K562 (cell line): Measurements from ENCODE around the gene ANKLE2. TPM values are rescaled to one million over a fixed set of nuclear protein-coding genes. Genes with fewer than 3 reads are reported as not detected.

Experiments
- CREB1 ChIP-seq, 2 experiments: sonication (generic) in 1 of 2; formaldehyde crosslinking in 1 of 2; IDR thresholded peaks; 2 replicates each; pipeline versions ENCODE4 v1.6.1 to v1.8.0; 2012 to 2022; ENCODE audit warnings: inconsistent platforms in 1 of 2, mild to moderate bottlenecking in 1 of 2, missing genetic modification reagents in 1 of 2, moderate library complexity in 1 of 2
- ERF ChIP-seq: fragments of 450-650 bp; formaldehyde crosslinking; IDR thresholded peaks from 2 replicates; pipeline ENCODE4 v1.4.0; 2020; ENCODE audit warnings: mild to moderate bottlenecking, mixed read lengths
- IRF2 ChIP-seq: sonication (generic); formaldehyde crosslinking; IDR thresholded peaks from 2 replicates; pipeline ENCODE4 v1.8.1; 2022; ENCODE audit warnings: mild to moderate bottlenecking, missing genetic modification reagents
- JUND ChIP-seq, 2 experiments: IDR thresholded peaks; 2 replicates in 1 of 2; 3 replicates in 1 of 2; pipeline ENCODE4 v1.6.1; 2011; ENCODE audit warnings: borderline replicate concordance in 2 of 2, low read depth in 2 of 2, low read length in 2 of 2, improper control_type of control experiment in 1 of 2, missing biosample characterization in 1 of 2, missing genetic modification characterization in 1 of 2, missing genetic modification reagents in 1 of 2
- KAT7 ChIP-seq: sonication (generic); formaldehyde crosslinking; IDR thresholded peaks from 2 replicates; pipeline ENCODE4 v1.8.0; 2022; ENCODE audit warnings: missing genetic modification reagents, mild to moderate bottlenecking, borderline replicate concordance
- MAFF ChIP-seq: IDR thresholded peaks from 2 replicates; pipeline ENCODE4 v1.6.1; 2012; ENCODE audit warnings: low read length, improper control_type of control experiment
- NR1H2 ChIP-seq: sonication (generic); formaldehyde crosslinking; IDR thresholded peaks from 2 replicates; pipeline ENCODE4 v1.4.0; 2020; ENCODE audit warnings: mild to moderate bottlenecking, missing genetic modification reagents
- SP1 ChIP-seq: sonication (generic); formaldehyde crosslinking; IDR thresholded peaks from 2 replicates; pipeline ENCODE4 v1.8.1; 2022; ENCODE audit warnings: mild to moderate bottlenecking, missing genetic modification reagents
- ZC3H4 ChIP-seq: sonication (generic); formaldehyde crosslinking; IDR thresholded peaks from 2 replicates; pipeline ENCODE4 v1.9.0; 2021; ENCODE audit warnings: missing genetic modification reagents, borderline replicate concordance
- polyA plus RNA-seq, 8 experiments: library from polyadenylated mRNA; depleted of rRNA in 4 of 8; stranded (reverse) in 5 of 8; unstranded in 3 of 8; fragments of >200 nt; fragmentation: Nextera tagmentation in 2 of 8; fragmentation: Illumina TruSeq in 1 of 8; extraction: Ambion mirVana in 2 of 8; extraction: Trizol in 1 of 8; gene quantifications; 2 replicates each; pipeline versions ENCODE4 v1.2.1 to v1.2.3, GENCODE V29; 2011 to 2014; ENCODE audit warnings: inconsistent platforms in 1 of 8, missing spikeins in 1 of 8
- total RNA-seq, 7 experiments: library from RNA; depleted of rRNA in 6 of 7; stranded (reverse); fragments of >200 nt in 6 of 7; fragmentation: Illumina TruSeq in 2 of 7; extraction: Trizol in 2 of 7; gene quantifications; 2 replicates each; pipeline versions ENCODE4 v1.2.1 to v1.2.3, GENCODE V29; 2011 to 2021; ENCODE audit warnings: low replicate concordance in 1 of 7
- TF ChIP-seq, protein P1 (sequence below): fragments of 450-650 bp; IDR thresholded peaks from 2 replicates; pipeline ENCODE4 v1.6.1; 2014; ENCODE audit warnings: low read depth, mild to moderate bottlenecking, moderate library complexity, borderline replicate concordance
- TF ChIP-seq, protein P2 (sequence below): fragments of 200-800 bp; sonication (Bioruptor generic); IDR thresholded peaks from 2 replicates; pipeline ENCODE4 v1.6.1; 2017; ENCODE audit warnings: missing genetic modification characterization, missing compliant biosample characterization
- TF ChIP-seq, protein P3 (sequence below): fragments of 450-650 bp; formaldehyde crosslinking; IDR thresholded peaks from 2 replicates; pipeline ENCODE4 v1.4.0; 2020; ENCODE audit warnings: mild to moderate bottlenecking, moderate library complexity
- TF ChIP-seq, protein P4 (sequence below): fragments of 250-450 bp; sonication (Bioruptor Pico); IDR thresholded peaks from 2 replicates; pipeline ENCODE4 v1.4.0; 2020; ENCODE audit warnings: mild to moderate bottlenecking
- TF ChIP-seq, protein P5 (sequence below), 2 experiments: fragments of 450-650 bp in 1 of 2; sonication (generic) in 1 of 2; formaldehyde crosslinking in 1 of 2; IDR thresholded peaks in 1 of 2; conservative IDR thresholded peaks in 1 of 2; 2 replicates each; pipeline versions ENCODE4 v1.6.1 to v1.8.1; 2016 to 2023; ENCODE audit warnings: mild to moderate bottlenecking in 2 of 2, moderate library complexity in 2 of 2, inconsistent platforms in 1 of 2, missing genetic modification reagents in 1 of 2
- TF ChIP-seq, protein P6 (sequence below): sonication (generic); formaldehyde crosslinking; IDR thresholded peaks from 2 replicates; pipeline ENCODE4 v1.8.1; 2023; ENCODE audit warnings: mild to moderate bottlenecking, missing genetic modification reagents
- TF ChIP-seq, protein P7 (sequence below): fragments of 250-450 bp; sonication (Bioruptor Pico); IDR thresholded peaks from 2 replicates; pipeline ENCODE4 v1.6.1; 2021; ENCODE audit warnings: mild to moderate bottlenecking

Gene ANKLE2
- total and polyA plus RNA-seq, 9 of the 15 experiments (the other 6 are each of a cell fraction or from before 2014, with no cell fraction given), result 3.2 to 57.7 (median 45.6) TPM

DNA sequence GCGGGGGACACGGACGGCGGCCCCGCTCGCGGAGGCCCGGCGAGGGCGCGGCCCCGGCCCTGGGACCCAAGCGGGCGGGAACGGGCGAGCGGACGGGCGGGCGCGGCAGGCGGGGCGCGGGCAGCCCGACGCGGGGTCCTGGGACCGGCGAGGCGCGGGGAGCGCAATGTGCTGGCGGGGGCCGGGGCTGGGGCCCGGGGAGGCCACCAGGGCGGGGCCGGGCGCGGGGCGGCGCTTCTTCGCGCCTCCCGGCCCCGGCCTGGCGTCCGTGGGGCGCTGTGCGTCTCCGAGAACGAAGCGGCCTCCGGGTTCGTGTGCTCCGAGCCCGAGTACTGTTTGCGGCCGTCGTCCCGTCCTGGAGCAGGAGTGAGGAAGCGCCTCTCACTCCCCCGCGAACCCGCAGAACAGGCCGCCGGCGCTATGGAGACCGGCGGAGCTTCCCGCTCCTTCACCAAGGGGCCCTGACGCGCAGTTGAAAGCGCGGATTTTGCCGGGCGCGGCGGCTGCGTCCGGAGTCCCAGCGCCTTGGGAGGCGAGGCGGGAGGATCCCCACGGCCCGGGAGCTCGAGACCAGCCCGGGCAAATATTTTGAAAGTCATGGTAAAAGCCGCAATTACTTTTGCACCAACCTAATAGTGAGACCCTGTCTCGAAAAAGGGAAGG, 420 bp upstream of the ANKLE2 start (continued):
- TF ChIP-seq, protein P1, sequence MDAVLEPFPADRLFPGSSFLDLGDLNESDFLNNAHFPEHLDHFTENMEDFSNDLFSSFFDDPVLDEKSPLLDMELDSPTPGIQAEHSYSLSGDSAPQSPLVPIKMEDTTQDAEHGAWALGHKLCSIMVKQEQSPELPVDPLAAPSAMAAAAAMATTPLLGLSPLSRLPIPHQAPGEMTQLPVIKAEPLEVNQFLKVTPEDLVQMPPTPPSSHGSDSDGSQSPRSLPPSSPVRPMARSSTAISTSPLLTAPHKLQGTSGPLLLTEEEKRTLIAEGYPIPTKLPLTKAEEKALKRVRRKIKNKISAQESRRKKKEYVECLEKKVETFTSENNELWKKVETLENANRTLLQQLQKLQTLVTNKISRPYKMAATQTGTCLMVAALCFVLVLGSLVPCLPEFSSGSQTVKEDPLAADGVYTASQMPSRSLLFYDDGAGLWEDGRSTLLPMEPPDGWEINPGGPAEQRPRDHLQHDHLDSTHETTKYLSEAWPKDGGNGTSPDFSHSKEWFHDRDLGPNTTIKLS, result peak; percentile 23; the same call in 1 of the 2 replicates
- TF ChIP-seq MAFF (no peak), NR1H2 (CRISPR knock-in tag) (no peak), CREB1 (IDR thresholded peaks at IDR 0.05) (peak; percentile 2), CREB1 (CRISPR knock-in tag; IDR thresholded peaks at IDR 0.05) (no peak), SP1 (CRISPR knock-in tag) (peak; percentile 78), IRF2 (CRISPR knock-in tag) (no peak), ZC3H4 (CRISPR knock-in tag) (no peak), ERF (CRISPR knock-in tag) (no peak), JUND (IDR thresholded peaks at IDR 0.05; ENCODE audit: borderline replicate concordance, low read depth, low read length) (0 out of 2 replicates have a peak, but pooled peaks have one; percentile 12), JUND (tag; IDR thresholded peaks at IDR 0.05; ENCODE audit: borderline replicate concordance, low read depth, low read length) (peak; percentile 12; the same call in 1 of the 3 replicates), KAT7 (CRISPR knock-in tag) (peak; percentile 75; the same call in 1 of the 2 replicates)
- TF ChIP-seq, protein P2, sequence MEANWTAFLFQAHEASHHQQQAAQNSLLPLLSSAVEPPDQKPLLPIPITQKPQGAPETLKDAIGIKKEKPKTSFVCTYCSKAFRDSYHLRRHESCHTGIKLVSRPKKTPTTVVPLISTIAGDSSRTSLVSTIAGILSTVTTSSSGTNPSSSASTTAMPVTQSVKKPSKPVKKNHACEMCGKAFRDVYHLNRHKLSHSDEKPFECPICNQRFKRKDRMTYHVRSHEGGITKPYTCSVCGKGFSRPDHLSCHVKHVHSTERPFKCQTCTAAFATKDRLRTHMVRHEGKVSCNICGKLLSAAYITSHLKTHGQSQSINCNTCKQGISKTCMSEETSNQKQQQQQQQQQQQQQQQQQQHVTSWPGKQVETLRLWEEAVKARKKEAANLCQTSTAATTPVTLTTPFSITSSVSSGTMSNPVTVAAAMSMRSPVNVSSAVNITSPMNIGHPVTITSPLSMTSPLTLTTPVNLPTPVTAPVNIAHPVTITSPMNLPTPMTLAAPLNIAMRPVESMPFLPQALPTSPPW (CRISPR knock-in tag), result peak; percentile 93
- TF ChIP-seq, protein P3, sequence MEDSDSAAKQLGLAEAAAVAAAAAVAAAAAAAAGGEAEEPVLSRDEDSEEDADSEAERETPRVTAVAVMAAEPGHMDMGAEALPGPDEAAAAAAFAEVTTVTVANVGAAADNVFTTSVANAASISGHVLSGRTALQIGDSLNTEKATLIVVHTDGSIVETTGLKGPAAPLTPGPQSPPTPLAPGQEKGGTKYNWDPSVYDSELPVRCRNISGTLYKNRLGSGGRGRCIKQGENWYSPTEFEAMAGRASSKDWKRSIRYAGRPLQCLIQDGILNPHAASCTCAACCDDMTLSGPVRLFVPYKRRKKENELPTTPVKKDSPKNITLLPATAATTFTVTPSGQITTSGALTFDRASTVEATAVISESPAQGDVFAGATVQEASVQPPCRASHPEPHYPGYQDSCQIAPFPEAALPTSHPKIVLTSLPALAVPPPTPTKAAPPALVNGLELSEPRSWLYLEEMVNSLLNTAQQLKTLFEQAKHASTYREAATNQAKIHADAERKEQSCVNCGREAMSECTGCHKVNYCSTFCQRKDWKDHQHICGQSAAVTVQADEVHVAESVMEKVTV (CRISPR knock-in tag), result peak; percentile 70
- TF ChIP-seq, protein P4, sequence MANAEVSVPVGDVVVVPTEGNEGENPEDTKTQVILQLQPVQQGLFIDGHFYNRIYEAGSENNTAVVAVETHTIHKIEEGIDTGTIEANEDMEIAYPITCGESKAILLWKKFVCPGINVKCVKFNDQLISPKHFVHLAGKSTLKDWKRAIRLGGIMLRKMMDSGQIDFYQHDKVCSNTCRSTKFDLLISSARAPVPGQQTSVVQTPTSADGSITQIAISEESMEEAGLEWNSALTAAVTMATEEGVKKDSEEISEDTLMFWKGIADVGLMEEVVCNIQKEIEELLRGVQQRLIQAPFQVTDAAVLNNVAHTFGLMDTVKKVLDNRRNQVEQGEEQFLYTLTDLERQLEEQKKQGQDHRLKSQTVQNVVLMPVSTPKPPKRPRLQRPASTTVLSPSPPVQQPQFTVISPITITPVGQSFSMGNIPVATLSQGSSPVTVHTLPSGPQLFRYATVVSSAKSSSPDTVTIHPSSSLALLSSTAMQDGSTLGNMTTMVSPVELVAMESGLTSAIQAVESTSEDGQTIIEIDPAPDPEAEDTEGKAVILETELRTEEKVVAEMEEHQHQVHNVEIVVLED (CRISPR knock-in tag), result peak; percentile 47; the same call in 1 of the 2 replicates
- TF ChIP-seq, protein P5, sequence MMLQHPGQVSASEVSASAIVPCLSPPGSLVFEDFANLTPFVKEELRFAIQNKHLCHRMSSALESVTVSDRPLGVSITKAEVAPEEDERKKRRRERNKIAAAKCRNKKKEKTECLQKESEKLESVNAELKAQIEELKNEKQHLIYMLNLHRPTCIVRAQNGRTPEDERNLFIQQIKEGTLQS (IDR thresholded peaks at IDR 0.05), result no peak
- TF ChIP-seq, protein P5 (CRISPR knock-in tag; conservative IDR thresholded peaks at IDR 0.05), result no peak
- TF ChIP-seq, protein P6, sequence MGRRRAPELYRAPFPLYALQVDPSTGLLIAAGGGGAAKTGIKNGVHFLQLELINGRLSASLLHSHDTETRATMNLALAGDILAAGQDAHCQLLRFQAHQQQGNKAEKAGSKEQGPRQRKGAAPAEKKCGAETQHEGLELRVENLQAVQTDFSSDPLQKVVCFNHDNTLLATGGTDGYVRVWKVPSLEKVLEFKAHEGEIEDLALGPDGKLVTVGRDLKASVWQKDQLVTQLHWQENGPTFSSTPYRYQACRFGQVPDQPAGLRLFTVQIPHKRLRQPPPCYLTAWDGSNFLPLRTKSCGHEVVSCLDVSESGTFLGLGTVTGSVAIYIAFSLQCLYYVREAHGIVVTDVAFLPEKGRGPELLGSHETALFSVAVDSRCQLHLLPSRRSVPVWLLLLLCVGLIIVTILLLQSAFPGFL (CRISPR knock-in tag), result no peak
- TF ChIP-seq, protein P7, sequence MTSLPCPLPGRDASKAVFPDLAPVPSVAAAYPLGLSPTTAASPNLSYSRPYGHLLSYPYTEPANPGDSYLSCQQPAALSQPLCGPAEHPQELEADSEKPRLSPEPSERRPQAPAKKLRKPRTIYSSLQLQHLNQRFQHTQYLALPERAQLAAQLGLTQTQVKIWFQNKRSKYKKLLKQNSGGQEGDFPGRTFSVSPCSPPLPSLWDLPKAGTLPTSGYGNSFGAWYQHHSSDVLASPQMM (CRISPR knock-in tag), result no peak
